A549 treated with RU486 at 1 μM for 4 hours (cell line): Measurements from ENCODE around the gene DEFB108B. TPM values are rescaled to one million over a fixed set of nuclear protein-coding genes. Genes with fewer than 3 reads are reported as not detected.

Experiments used
- total RNA-seq: library from RNA; stranded (reverse); fragments of 200-300 nt; extraction: Qiagen RNA extraction; gene quantifications from 5 replicates; pipeline ENCODE4 v1.2.3, GENCODE V29; 2022; ENCODE audit warnings: low read depth

DEFB108B gene, protein sequence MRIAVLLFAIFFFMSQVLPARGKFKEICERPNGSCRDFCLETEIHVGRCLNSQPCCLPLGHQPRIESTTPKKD
- total RNA-seq = not detected in 5 replicates

DNA sequence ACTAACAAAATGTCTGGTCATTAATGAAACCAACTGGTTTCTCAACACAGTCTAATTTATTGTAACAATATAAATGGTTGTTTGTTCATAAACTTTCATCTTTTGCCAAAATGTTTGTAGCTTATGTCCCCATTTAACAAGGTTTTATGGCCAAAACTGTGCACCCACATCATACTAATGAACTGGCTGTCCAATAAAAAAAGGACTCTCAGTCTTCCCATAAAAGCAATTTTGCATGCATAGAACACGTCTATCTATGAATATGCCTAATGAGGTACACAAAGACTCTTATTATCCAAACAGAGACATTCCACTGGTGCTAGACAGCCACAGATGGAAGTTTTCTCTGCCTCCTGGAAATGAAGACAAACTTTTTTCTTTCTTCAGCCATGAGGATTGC, at the start of gene DEFB108B:
Gene DEFB108B, plus strand, starts transcription at position 390 of the 400 bp plus-strand sequence. Its CDS starts 0 bp downstream, at position 390.

DNA sequence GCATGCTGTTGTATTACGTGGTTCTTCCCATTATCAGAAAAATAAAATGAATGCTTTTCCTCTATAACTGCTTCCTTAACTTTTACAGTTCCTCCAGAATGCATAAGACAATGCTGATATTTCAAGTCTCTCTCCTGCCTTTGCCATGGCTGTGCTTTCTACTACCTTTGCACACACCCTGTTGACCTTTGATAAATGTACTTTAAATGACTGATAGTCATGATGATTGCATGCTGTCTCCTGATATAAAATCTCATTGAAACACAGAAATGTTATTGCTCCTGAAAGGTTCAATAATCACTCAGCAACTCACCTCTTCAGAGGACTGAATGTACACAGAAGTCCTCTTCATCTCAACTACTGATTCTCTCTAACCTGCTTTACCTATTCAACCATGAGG, 45.1 kb downstream of the DEFB108B start, which contains the start of gene DEFB131B:
Gene DEFB131B, plus strand, starts transcription at position 395 of the 400 bp plus-strand sequence. Its CDS starts 0 bp downstream, at position 395.

Other genes with a start within 250 kb of the DEFB108B start
- not detected in 5 replicates for gene DEFB131B, start 45.3 kb downstream of the DEFB108B start, total RNA-seq
- 2.5 to 4.1 TPM (median 3.6 TPM) in 5 replicates for gene XNDC1N, start 95.4 kb downstream of the DEFB108B start, total RNA-seq
- gene RNF121, start 95.8 kb downstream of the DEFB108B start, total RNA-seq = 52.5 to 58.0 TPM (median 55.1 TPM) in 5 replicates
- 3.6 to 4.9 TPM (median 4.2 TPM) in 5 replicates for gene IL18BP, start 165.7 kb downstream of the DEFB108B start, total RNA-seq
- 56.8 to 73.1 TPM (median 68.2 TPM) in 5 replicates for gene NUMA1, start 247.3 kb downstream of the DEFB108B start, total RNA-seq
- gene LRRC51, start 247.7 kb downstream of the DEFB108B start, total RNA-seq = 7.0 to 14.6 TPM (median 7.8 TPM) in 5 replicates